Smooth muscle cell (in vitro differentiated cells): ENCODE results near the gene PPIF. TPM values are rescaled to one million over a fixed set of nuclear protein-coding genes. Genes with fewer than 3 reads are reported as not detected.

Source experiments
- DNase-seq: peaks from one replicate; lab custom pipeline; 2025; ENCODE audit not compliant: unreplicated experiment; lab: John Stamatoyannopoulos, UW
- H2AFZ ChIP-seq: fragments of 200-600 bp; sonication (generic); 2 replicates; pipeline ENCODE4 v1.6.0; 2016; ENCODE audit warnings: antibody characterized with exemption, low read depth, mild to moderate bottlenecking
- H3F3A ChIP-seq: fragments of 200-600 bp; sonication (generic); 2 replicates; pipeline ENCODE4 v1.6.0; 2017; ENCODE audit warnings: antibody characterized with exemption, low read depth
- H3K27ac ChIP-seq: fragments of 200-600 bp; sonication (generic); 2 replicates; pipeline ENCODE4 v1.5.1; 2016; ENCODE audit warnings: low read depth, mild to moderate bottlenecking
- H3K27me3 ChIP-seq: fragments of 200-600 bp; sonication (generic); 2 replicates; pipeline ENCODE4 v1.6.1; 2016; ENCODE audit warnings: low read depth, mild to moderate bottlenecking
- H3K36me3 ChIP-seq: fragments of 200-600 bp; sonication (generic); 2 replicates; pipeline ENCODE4 v1.5.1; 2016; ENCODE audit warnings: low read depth
- H3K4me1 ChIP-seq: fragments of 200-600 bp; sonication (generic); 2 replicates; pipeline ENCODE4 v1.5.1; 2016; ENCODE audit warnings: low read depth
- H3K4me2 ChIP-seq: fragments of 200-600 bp; sonication (generic); 2 replicates; pipeline ENCODE4 v1.6.0; 2016; ENCODE audit warnings: mild to moderate bottlenecking
- H3K4me3 ChIP-seq: fragments of 200-600 bp; sonication (generic); 2 replicates; pipeline ENCODE4 v1.5.1; 2016; ENCODE audit warnings: mild to moderate bottlenecking
- H3K79me2 ChIP-seq: fragments of 200-600 bp; sonication (generic); 2 replicates; pipeline ENCODE4 v1.6.0; 2016; ENCODE audit warnings: low read depth, mild to moderate bottlenecking
- H3K9ac ChIP-seq: fragments of 200-600 bp; sonication (generic); 2 replicates; pipeline ENCODE4 v1.6.0; 2016; ENCODE audit warnings: low read depth
- H3K9me3 ChIP-seq: fragments of 200-600 bp; sonication (generic); replicated peaks from 2 replicates; pipeline ENCODE4 v1.5.1; 2016; ENCODE audit warnings: low read depth
- H4K20me1 ChIP-seq: fragments of 200-600 bp; sonication (generic); 2 replicates; pipeline ENCODE4 v1.6.0; 2016; ENCODE audit warnings: low read depth
- WGBS: methylation state at CpG from one replicate; pipeline ENCODE4 v1.1.7; 2016; ENCODE audit warnings: low lambda C conversion rate; 5-methylcytosine and 5-hydroxymethylcytosine counted together
- polyA plus RNA-seq: library from polyadenylated mRNA; unstranded; fragments of >200 nt; fragmentation: Nextera tagmentation; extraction: Ambion mirVana; gene quantifications from 2 replicates; pipeline ENCODE4 v1.2.1, GENCODE V29; 2016
- total RNA-seq: library from RNA; depleted of rRNA; stranded (reverse); fragments of >200 nt; gene quantifications from 2 replicates; pipeline ENCODE4 v1.2.3, GENCODE V29; 2014
- TF ChIP-seq, protein P1 (sequence below): fragments of 200-600 bp; sonication (generic); IDR thresholded peaks from 2 replicates; pipeline ENCODE4 v1.5.1; 2017; ENCODE audit warnings: borderline replicate concordance, mild to moderate bottlenecking, antibody characterized with exemption; ENCODE audit not compliant: insufficient read depth, poor library complexity, severe bottlenecking

The PPIF gene
- total and polyA plus RNA-seq, 2 experiments from 2014 or later = 24.3 to 29.7 TPM

DNA sequence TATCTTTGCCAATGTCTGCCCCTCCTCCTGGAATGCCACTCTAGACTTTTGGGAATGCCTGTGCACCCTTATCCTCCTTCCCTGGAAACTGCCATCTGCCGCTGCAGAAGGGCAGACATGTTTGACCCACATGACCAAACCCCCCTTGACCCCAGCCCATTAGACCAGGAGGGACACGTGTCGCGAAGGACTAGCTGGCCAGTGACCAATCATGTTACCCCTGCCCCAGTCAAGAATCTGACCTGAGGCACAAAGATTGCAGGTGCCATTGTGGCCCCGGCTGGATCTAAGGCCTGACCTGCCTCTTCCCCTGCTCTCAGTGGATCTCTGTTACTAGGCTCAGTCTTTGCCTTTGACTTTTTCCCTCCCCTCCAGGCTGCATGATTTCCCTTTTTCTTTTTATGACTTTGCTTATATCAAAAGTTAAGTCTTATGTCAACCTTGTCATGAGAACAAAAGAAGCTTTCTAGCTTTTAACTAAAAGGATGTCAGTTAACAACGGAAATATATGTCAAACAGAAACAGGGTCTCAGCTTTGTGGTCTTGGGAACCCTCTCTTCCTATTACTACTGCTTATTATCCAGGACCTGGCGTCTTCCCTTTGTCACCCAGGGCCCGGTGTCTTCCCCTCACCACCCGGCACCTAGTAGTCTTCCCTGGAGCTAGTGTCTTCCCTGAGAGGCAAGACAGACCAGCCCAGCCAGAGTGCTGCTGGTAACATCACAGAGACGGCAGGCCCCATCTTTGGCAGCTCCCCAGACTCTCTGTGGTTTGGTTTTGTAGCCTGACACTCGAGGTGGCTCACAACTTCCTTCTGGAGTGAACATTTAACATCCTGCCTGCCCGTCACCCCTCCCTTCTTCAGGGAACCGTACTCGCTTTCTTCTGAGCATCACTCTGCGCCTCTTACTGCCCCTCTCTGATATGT is 24.4 kb upstream of the PPIF start:
- Histone ChIP-seq H3K27me3 (no peaks in the 10 kb centered on the region), H3K79me2 (no peaks in the 10 kb centered on the region), H3K4me2 (peak overlapping the region; percentile 29), H3K9ac (peak overlapping the region; percentile 58), H2AFZ (no peak overlapping the region), H3K9me3 (no peaks in the 10 kb centered on the region), H4K20me1 (no peaks in the 10 kb centered on the region), H3K27ac (peak overlapping the region; percentile 79), H3F3A (peaks cover 13% of the 10 kb centered on the region), H3K4me3 (no peak overlapping the region), H3K4me1 (no peaks in the 10 kb centered on the region), H3K36me3 (no peaks in the 10 kb centered on the region)
- TF ChIP-seq, protein P1, sequence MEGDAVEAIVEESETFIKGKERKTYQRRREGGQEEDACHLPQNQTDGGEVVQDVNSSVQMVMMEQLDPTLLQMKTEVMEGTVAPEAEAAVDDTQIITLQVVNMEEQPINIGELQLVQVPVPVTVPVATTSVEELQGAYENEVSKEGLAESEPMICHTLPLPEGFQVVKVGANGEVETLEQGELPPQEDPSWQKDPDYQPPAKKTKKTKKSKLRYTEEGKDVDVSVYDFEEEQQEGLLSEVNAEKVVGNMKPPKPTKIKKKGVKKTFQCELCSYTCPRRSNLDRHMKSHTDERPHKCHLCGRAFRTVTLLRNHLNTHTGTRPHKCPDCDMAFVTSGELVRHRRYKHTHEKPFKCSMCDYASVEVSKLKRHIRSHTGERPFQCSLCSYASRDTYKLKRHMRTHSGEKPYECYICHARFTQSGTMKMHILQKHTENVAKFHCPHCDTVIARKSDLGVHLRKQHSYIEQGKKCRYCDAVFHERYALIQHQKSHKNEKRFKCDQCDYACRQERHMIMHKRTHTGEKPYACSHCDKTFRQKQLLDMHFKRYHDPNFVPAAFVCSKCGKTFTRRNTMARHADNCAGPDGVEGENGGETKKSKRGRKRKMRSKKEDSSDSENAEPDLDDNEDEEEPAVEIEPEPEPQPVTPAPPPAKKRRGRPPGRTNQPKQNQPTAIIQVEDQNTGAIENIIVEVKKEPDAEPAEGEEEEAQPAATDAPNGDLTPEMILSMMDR = no peak
- DNase-seq = no peak
- WGBS = 58% methylated on average over 15 of the region's 15 CpGs

DNA sequence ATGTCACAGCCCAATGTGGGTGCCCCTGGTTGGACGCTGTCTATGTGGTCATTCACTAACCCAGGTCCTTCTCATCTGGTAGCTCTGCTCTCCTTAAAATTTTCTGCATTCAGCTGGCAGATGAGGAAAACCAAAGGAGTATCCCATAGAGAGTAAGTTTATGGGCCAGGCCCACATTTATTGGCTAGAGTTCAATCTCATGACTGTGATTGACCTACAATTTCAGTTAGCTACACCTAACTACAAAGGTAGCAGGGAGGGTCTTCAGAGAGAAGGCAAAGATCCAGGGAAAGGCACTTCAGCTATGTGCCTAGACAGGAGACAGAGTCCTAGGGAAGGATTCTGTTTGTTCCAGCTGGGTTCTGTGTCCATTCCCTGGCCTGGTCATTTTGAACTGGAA is 23.7 kb upstream of the PPIF start:
- no peaks in the 10 kb centered on the region for H3K36me3 ChIP-seq
- H3K4me2 ChIP-seq = no peak overlapping the region
- 77% methylated on average over 1 of the region's 1 CpG for WGBS
- no peaks in the 10 kb centered on the region for H4K20me1 ChIP-seq
- H3K9me3 ChIP-seq = no peaks in the 10 kb centered on the region
- DNase-seq = no peak
- H3K9ac ChIP-seq = no peak overlapping the region
- TF ChIP-seq, protein P1 = no peak
- no peaks in the 10 kb centered on the region for H3K4me1 ChIP-seq
- H3K79me2 ChIP-seq = no peaks in the 10 kb centered on the region
- H3F3A ChIP-seq = peaks cover 7% of the 10 kb centered on the region
- no peaks in the 10 kb centered on the region for H3K27me3 ChIP-seq
- H3K4me3 ChIP-seq = no peak overlapping the region
- no peak overlapping the region for H2AFZ ChIP-seq
- H3K27ac ChIP-seq = peak overlapping the region; percentile 79

DNA sequence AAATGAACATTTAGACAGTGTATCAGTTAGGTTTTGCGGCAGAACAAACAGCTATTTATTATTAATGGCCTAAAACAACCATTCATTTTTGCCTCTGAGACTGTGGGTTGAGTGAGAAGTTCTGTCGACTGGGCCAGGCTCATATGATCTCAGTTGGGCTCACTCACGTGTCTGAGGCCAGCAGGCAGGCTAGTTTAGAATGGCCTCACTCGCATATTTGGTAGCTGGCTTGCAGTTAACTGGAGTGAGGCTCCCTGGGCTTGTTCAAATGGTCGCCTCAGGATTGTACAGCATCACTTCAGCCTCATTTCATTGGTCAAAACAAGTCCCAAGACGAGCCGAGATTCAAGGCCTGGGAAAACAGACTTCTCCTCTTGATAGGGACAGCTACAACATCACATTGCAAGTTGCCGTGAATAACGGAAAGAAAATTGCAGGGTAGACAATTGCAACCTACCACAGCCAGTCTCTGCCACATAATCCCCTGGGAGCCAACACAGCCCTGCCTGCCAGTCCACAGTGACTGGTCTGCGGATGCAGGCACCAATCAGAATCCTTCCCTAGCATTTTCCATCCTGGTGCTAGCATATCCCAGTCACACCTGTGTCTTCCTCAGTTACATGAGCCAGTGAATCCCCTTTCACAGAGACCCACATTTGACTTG is 23.1 kb upstream of the PPIF start:
- DNase-seq = no peak
- TF ChIP-seq, protein P1 = no peak
- H3K27me3 ChIP-seq = no peaks in the 10 kb centered on the region
- H4K20me1 ChIP-seq = no peaks in the 10 kb centered on the region
- H2AFZ ChIP-seq = no peak overlapping the region
- H3K4me1 ChIP-seq = no peaks in the 10 kb centered on the region
- H3K36me3 ChIP-seq = no peaks in the 10 kb centered on the region
- no peak overlapping the region for H3K9ac ChIP-seq
- H3K27ac ChIP-seq = no peak overlapping the region
- H3K4me2 ChIP-seq = no peak overlapping the region
- WGBS = 79% methylated on average over 10 of the region's 10 CpGs
- H3K9me3 ChIP-seq = no peaks in the 10 kb centered on the region
- H3F3A ChIP-seq = peaks cover 7% of the 10 kb centered on the region
- no peaks in the 10 kb centered on the region for H3K79me2 ChIP-seq
- H3K4me3 ChIP-seq = no peak overlapping the region
